GM19351 (cell line): ENCODE results near the gene GFRA1.
A peak's percentile ranks its signal among the peaks of the same experiment; 100 is the strongest.

ENCODE experiments used
- ATAC-seq: cut with Tn5 transposase; IDR thresholded peaks from one replicate; pipeline ENCODE4 v1.9.1; 2021; ENCODE audit warnings: mild to moderate bottlenecking, moderate library complexity; ENCODE audit not compliant: unreplicated experiment

GFRA1 gene

GRCh38 chr10:116272440-116273283 lies at the start of gene GFRA1:
GFRA1 (minus strand) TSS chr10:116273206; CDS start chr10:116272029, 1,177 bp downstream.
- peak; percentile 33 for ATAC-seq

DNA sequence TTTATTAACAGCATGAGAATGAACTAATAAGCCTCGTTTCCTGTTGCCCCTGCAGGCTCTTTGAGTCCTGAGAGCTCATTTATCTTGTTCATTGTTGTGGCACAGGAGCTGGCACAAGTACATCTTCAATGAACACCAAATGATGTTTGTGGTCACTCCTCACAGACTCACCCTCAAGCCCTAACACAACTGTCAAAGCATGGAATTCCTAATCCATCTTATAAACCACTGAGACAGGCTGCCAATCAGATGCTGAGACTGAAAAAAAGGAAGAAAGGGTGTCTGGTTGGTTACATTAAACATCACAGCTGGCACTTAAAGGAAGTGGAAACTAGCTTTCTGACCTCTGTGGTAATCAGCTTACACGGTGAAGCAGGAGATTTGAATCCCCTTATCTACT lies 43.5 kb upstream of the GFRA1 start:
- ATAC-seq, result peak; percentile 52

- no peak for ATAC-seq
Observed at GRCh38 chr10:116312548-116312947, 39.5 kb upstream of the GFRA1 start.

DNA sequence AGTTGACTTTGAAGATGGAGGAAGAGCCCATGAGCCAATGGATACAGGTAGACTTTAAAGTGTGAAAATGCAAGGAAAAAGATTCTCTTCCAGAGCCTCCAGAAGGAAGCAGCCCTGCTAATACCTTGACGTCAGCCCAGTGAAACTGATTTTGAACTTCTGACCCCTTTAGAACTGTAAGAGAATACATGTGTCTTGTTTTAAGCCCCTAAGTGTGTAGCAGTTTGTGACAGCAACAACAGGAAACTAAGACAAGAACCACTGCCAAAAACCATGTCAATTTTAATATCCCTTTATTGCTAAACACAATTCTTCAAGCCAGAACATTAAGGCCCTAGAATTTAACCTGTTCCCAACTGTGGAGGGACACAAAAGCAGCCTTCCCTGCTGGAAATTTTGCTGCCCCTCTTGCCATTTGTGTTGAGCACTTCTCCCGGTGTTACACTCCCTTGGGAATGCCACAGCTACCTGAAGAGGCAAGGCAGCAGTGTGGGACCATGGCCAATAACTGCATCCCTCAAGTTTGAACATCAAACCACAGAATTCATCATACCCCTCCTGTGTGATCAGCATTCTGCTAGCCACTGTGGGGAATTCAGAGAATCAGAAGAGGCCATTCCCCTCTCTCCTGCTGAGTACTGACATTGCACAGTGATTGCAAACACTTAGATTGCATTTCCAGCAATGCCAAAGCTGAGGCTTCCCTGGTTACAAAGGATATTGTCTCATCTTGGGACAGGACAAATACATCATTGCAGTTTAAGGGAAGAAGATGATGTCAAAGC lies 38.9 kb upstream of the GFRA1 start:
- ATAC-seq, result no peak

- ATAC-seq, result no peak
Observed at GRCh38 chr10:116311016-116311415, 38.0 kb upstream of the GFRA1 start.

DNA sequence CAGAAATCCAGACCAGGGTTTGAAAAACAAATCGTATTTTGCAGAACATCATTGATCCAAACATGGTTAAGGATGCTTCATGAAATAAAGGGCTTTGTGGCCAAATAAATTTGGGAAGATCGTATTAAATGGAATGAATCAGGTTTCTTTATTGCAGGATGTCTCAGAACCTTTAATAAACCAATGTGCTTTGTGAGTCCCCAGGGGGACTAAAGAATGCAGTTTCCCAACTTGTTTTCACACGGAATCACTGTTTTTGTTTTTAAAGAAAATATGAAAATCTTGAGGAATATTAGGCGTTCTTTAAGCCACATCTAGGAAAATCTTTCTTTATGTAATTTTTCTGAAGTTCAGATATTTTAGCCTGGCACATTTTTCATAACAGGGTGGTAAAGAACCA lies 34.4 kb upstream of the GFRA1 start:
- ATAC-seq, result no peak

DNA sequence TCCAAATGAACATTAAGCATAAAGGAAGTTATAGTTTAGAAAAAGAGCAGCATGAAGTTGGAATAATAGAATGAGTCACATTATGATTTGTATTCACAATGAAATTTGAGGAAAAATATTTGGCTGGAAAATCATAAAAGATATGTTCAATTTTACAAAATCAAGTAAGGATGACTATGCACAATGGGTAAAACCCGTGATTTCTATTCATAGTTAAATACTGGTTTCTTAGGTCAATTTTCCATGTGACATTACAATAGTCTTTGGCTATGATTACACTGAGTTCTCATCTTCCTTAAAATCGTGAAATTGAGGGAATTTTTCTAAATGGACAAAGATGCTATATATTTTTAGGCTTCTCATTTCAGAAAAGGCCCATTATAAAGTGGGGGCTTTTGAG lies 33.8 kb upstream of the GFRA1 start:
- ATAC-seq, result no peak

DNA sequence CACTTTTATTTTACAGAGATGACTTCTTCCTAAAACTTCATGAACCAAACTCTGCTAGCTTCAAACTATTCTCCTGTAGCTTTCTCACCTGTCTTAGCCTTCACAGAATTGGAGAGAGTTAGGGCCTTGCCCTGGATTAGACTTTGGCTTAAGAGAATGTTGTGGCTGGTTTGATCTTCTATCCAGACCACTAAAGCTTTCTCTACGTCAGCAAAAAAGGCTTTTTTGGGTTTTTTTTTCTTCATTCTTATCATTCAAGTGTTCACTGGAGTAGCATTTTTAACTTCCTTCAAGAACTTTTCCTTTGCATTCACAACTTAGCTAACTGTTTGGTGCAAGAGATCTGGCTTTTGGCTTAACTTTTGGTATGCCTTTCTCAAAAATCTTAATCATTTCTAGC lies 31.9 kb upstream of the GFRA1 start:
- no peak for ATAC-seq

DNA sequence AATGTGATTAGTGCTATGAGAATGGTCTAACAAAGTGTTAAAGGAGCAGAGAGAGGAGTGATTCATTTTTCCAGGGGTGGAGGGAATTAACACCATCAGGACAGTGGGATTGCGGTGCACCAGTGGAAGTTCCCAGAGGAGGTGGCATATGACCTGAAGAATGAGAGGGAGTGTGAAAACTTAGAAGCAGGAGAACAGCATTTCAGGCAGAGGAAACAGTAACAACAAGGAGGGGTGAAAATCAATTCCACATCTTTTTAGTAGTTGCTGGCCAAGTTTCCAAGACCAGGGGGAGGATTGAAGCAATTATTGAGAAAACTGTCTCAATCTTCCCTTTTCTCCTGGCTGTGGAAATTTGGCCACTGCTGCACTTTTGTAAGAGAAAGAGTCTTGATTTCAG lies 27.5 kb upstream of the GFRA1 start:
- no peak for ATAC-seq

DNA sequence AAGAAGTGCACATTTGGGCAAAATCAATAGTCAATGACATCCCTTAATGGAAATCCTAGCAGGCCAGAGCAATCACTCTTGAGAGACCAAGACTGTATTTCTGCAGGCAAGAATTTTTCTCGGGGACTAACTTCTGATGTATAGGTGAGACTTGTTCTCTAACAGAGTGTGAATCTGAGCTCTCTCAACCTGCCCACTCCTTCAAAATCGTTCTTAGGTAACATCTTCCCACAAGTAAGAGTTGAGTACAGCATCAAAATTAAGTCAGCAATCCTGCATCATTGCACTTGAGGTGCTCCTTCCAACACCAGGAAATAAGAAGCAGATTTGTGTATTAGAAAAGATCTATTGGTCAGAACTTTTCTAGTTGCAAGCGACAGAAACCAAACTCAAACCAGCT lies 25.6 kb upstream of the GFRA1 start:
- no peak for ATAC-seq

DNA sequence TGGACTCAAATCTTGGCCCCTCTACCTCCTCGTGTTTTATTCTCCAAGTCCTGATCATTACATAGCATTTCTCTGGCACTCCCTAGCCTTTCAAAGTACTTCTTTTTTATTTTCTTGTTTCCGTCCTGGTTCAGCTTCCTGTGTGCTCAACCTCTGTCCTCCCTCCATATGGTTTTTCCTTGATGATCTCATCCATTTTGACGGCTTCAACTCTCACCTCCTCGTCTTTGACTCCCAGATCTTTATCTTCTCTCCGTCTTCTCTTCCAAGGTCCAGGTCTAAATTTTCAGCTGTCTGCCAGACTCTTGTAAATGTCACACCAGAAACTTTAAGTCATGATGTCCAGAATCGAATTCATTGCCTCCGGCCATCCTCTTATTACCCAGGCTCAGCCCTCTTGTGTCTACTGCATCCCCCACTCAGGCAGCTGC lies 23.3 kb upstream of the GFRA1 start:
- ATAC-seq, result no peak

DNA sequence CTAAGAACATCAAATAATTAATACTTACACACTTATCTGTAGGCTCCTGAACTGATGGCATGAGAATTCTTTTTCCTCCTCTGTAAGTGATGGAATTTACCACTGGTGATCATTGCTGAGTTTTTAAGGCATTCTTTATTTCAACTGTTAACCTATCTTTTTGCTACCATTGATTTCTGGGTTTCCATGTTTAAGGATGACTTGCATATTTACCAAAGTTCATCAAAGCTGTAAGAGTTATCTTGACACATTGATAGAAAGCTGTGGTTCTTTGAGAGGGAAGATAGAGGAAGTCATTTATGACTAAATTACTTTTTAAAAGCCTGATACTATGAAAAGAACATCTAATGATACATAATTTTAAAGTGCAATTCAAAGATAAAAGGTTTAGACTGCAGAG lies 19.5 kb upstream of the GFRA1 start:
- no peak for ATAC-seq

DNA sequence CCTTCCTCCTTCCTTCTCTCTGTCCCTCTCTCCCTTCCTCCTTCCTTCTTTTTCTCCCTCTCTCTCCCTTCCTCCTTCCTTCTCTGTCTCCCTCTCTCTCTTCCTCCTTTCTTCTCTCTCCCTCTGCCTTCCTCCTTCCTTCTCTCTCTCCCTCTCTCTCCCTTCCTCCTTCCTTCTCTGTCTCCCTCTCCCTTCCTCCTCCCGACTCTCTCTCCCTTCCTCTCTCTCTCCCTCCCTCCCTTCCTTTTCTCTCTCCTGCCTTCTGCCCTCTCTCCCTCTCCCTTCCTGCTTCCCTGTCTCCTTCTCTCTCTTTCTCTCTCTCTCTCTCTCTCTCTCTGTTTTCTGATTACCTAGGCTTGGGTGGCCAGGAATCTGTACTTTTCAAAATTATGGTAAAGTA lies 16.6 kb upstream of the GFRA1 start:
- no peak for ATAC-seq

- peak; percentile 69 for ATAC-seq
Observed at GRCh38 chr10:116287906-116288501, 15.0 kb upstream of the GFRA1 start.

DNA sequence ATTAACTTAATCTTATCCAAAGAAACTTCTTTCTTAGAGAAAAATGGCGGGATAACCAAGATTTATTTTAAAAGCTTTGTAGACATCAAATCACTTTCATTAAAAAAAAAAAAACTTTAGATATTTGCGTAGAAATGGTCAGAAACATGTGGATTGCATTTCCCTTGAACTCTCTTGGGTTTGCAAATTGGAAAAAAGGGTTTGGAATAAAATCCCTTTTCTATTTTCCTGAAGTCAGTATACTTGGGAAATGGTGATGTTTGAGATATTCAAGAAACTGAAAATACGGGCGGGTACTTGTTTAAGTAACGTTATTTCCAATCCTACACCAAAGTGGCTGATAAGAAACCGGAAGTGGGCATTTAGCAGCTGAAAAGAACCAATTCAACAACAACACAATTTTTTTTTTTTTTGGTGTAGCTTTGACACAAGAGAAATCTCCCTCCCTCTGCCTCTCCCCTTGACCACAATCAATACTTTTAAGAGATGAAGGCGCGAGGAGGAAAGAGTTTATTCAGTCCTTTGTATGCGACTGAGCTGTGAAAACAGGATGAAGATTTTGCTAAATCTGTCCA lies 13.7 kb upstream of the GFRA1 start:
- no peak for ATAC-seq

DNA sequence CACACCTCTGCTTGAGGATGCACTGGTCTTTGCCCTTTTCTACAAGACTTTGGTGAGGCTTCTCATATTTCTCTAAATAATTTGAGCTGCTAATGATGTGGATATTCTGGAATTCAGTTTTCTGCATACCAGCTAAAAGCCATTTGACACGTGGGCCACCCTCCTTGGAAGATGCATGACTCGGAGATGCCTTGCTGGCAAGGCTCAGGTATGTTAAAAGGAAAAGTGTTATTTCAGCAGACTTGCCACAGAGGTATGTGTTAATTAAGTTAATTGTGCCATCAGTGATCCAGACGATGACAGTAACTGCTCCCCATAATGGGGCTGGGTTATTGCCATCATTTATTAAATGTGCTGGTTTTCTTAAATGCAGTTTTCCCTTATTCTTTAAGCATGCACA lies 8.8 kb upstream of the GFRA1 start:
- no peak for ATAC-seq

DNA sequence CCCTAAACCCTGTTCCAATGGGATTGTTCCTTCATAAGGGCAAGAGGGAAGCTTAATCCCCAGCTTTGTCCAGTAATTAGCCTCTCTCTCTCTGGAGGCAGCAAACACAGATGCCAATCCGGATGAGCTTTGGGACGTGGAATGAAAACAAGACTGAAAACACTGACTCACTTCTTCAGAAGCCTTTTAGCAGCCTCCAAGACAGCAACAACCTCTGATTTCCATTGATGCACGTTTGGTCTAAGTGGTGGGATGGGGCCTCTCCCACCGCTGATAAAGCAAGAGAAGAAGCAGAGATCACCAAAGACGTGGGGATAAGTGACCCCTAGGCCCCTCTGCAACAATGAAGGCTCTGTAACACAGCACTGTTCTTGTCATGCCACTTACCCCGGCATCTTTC lies 5.8 kb upstream of the GFRA1 start:
- no peak for ATAC-seq

DNA sequence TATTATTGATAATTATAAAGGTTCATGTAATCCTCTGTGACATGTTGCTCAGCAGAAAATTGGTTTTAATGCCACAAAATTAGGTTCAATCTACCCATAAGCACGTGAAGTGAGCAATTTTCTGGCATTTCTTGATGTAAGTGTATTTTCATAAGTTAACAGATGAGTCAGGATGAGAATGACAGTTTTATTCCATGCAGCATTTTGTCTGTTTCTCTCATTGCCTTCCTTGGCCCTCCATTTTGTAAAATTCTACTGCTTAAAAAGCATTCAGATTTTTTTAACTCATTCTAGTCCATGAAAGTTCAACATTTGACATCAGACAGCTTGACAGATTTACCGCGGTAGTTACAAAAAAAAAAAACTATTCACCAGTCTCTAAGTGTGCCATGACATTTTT lies 4.0 kb upstream of the GFRA1 start:
- ATAC-seq, result no peak

- no peak for ATAC-seq
Observed at GRCh38 chr10:116274064-116274904, 1.3 kb upstream of the GFRA1 start.

GRCh38 chr10:116271593-116272439 lies 1.2 kb downstream of the GFRA1 start:
- no peak for ATAC-seq
